Caco-2 (cell line): ENCODE results near the gene CALCOCO1. TPM values are rescaled to one million over a fixed set of nuclear protein-coding genes. Genes with fewer than 3 reads are reported as not detected.
A peak's percentile ranks its signal among the peaks of the same experiment; 100 is the strongest.

Source experiments
- Bru-seq: library from RNA; stranded (reverse); fragments of 400-500 nt; gene quantifications from one replicate; lab custom pipeline; 2021; lab: Mats Ljungman, UMichigan
- BruChase-seq, 2 experiments: library from RNA; stranded (reverse); fragments of 400-500 nt; gene quantifications; one replicate each; lab custom pipeline; 2021; lab: Mats Ljungman, UMichigan
- BruUV-seq: library from RNA; stranded (reverse); fragments of 400-500 nt; replicated peaks from 2 replicates; lab custom pipeline; 2021; lab: Mats Ljungman, UMichigan
- CTCF ChIA-PET: fragments of 300-600 bp; sonication (Branson Sonifier 250); formaldehyde crosslinking; loops from one replicate; lab custom pipeline; 2022; ENCODE audit warnings: antibody characterized with exemption; lab: Charles Lee
- POLR2A ChIA-PET: fragments of 300-600 bp; sonication (Branson Sonifier 250); formaldehyde crosslinking; loops from one replicate; lab custom pipeline; 2022; ENCODE audit warnings: antibody characterized with exemption; lab: Charles Lee
- DNase-seq, 2 experiments: peaks; one replicate each; pipeline versions ENCODE4 v3.0.0 to v3.0.0-alpha.2; 2020 to 2022
- H3K27me3 ChIP-seq: replicated peaks from 2 replicates; pipeline ENCODE4 v1.6.0; 2011; ENCODE audit warnings: low read length; ENCODE audit not compliant: control insufficient read depth, insufficient read depth
- H3K36me3 ChIP-seq: 2 replicates; pipeline ENCODE4 v1.5.1; 2011; ENCODE audit warnings: low read length; ENCODE audit not compliant: control insufficient read depth, insufficient read depth
- H3K4me1 ChIP-seq: fragments of 250-450 bp; sonication (Bioruptor Pico); 2 replicates; pipeline ENCODE4 v1.5.1; 2020; ENCODE audit warnings: mild to moderate bottlenecking
- H3K4me3 ChIP-seq: 2 replicates; pipeline ENCODE4 v1.5.1; 2011; ENCODE audit warnings: low read depth, mild to moderate bottlenecking, control low read depth, low read length
- H3K9me3 ChIP-seq: fragments of 250-450 bp; sonication (Bioruptor Pico); 2 replicates; pipeline ENCODE4 v1.5.1; 2020; ENCODE audit warnings: mild to moderate bottlenecking, moderate library complexity
- H3K27ac Mint-ChIP-seq: one replicate; pipeline ENCODE4 v1.8.0; 2022; ENCODE audit warnings: mixed read lengths; ENCODE audit not compliant: unreplicated experiment
- H3K27me3 Mint-ChIP-seq: one replicate; pipeline ENCODE4 v1.8.0; 2022; ENCODE audit warnings: mixed read lengths; ENCODE audit not compliant: insufficient read depth, unreplicated experiment
- H3K36me3 Mint-ChIP-seq: one replicate; pipeline ENCODE4 v1.8.0; 2022; ENCODE audit warnings: mild to moderate bottlenecking, mixed read lengths; ENCODE audit not compliant: insufficient read depth, unreplicated experiment
- H3K4me1 Mint-ChIP-seq: one replicate; pipeline ENCODE4 v1.8.0; 2022; ENCODE audit warnings: low read depth, mixed read lengths; ENCODE audit not compliant: unreplicated experiment
- H3K4me3 Mint-ChIP-seq: one replicate; pipeline ENCODE4 v1.8.0; 2022; ENCODE audit warnings: mild to moderate bottlenecking, moderate library complexity, mixed read lengths; ENCODE audit not compliant: unreplicated experiment
- H3K9me3 Mint-ChIP-seq: one replicate; pipeline ENCODE4 v1.8.0; 2022; ENCODE audit warnings: mixed read lengths; ENCODE audit not compliant: unreplicated experiment
- CTCF ChIP-seq, 2 experiments: fragments of 200-600 bp in 1 of 2; IDR thresholded peaks; 1 replicate in 1 of 2; 2 replicates in 1 of 2; pipeline versions ENCODE4 v1.5.1 to v1.8.0; 2011 to 2022; ENCODE audit warnings: antibody characterized with exemption in 1 of 2, control low read depth in 1 of 2, inconsistent platforms in 1 of 2, low read depth in 1 of 2, low read length in 1 of 2, mild to moderate bottlenecking in 1 of 2, moderate library complexity in 1 of 2; ENCODE audit not compliant: insufficient read depth in 1 of 2, severe bottlenecking in 1 of 2, unreplicated experiment in 1 of 2
- intact Hi-C: fragments of 100-400 bp; cut with micrococcal nuclease; formaldehyde crosslinking; loops from one replicate; pipeline ENCODE4 v1.10.0; 2022; ENCODE audit not compliant: unreplicated experiment
- long read RNA-seq: library from polyadenylated mRNA; stranded (forward); transcript quantifications from one replicate; pipeline ENCODE4 v2.0.0, GENCODE V29; 2022
- total RNA-seq: library from RNA; stranded (reverse); gene quantifications from 2 replicates; pipeline ENCODE4 v1.2.3, GENCODE V29; 2022

The CALCOCO1 gene
- 19.3 and 21.4 TPM in 2 replicates for total RNA-seq
- Bru-seq, nascent RNA: percentile 50 among the genes with signal in this experiment
- percentile 50 among the genes with signal in this experiment for BruChase-seq, experiment 1, labeled RNA remaining after a 2-hour chase
- percentile 50 among the genes with signal in this experiment for BruChase-seq, experiment 2, labeled RNA remaining after a 6-hour chase
- long read RNA-seq, partial matches to known transcripts: 5 of 11 reads
- long read RNA-seq, other reads (novel, unspliced or antisense): 2 of 11 reads

GRCh38 chr12:53727310-53728041, at the start of gene CALCOCO1:
Gene CALCOCO1 (minus strand): TSS chr12:53727452. CDS start chr12:53725242, 2,210 bp downstream.
- intact Hi-C loops: no loop called here
- Histone ChIP-seq H3K27me3 (no peaks in the 10 kb centered on the region), H3K36me3 (no peaks in the 10 kb centered on the region; the same call in 1 of the 2 replicates), H3K9me3 (no peaks in the 10 kb centered on the region), H3K4me1 (peaks cover 20% of the 10 kb centered on the region), H3K4me3 (peak within 1 kb of the TSS; percentile 57)
- H3K4me3 Mint-ChIP-seq: peak within 1 kb of the TSS; percentile 94
- BruUV-seq: no TSS peak
- POLR2A ChIA-PET: no interaction called here
- no peaks in the 10 kb centered on the region for H3K27me3 Mint-ChIP-seq
- peak; percentile 95 to 96 for DNase-seq
- H3K9me3 Mint-ChIP-seq: no peaks in the 10 kb centered on the region
- peak within 1 kb of the TSS; percentile 99 for H3K27ac Mint-ChIP-seq
- peaks cover 24% of the 10 kb centered on the region for H3K36me3 Mint-ChIP-seq
- peaks cover 11% of the 10 kb centered on the region for H3K4me1 Mint-ChIP-seq
- no peak for TF ChIP-seq CTCF (IDR thresholded peaks at IDR 0.05; ENCODE audit: insufficient read depth in 1 of 2, low read depth in 1 of 2, low read length in 1 of 2, severe bottlenecking in 1 of 2, unreplicated experiment in 1 of 2)
- CTCF ChIA-PET: interaction anchor here (1.1 to 2.2 kb wide), 2 partner anchors 16 to 18 kb away, joined by 5 to 10 read pairs; no protein-coding TSS in a partner anchor

GRCh38 chr12:53776872-53777271, 49.6 kb upstream of the CALCOCO1 start:
- no TSS peak for BruUV-seq
- Mint-ChIP-seq H3K27ac (no peak overlapping the region), H3K4me3 (no peak overlapping the region), H3K4me1 (peaks cover 14% of the 10 kb centered on the region), H3K9me3 (no peaks in the 10 kb centered on the region), H3K36me3 (no peaks in the 10 kb centered on the region), H3K27me3 (peaks cover 6% of the 10 kb centered on the region)
- ChIA-PET POLR2A (no interaction called here), CTCF (interaction anchor here (0.6 kb wide), 1 partner anchor 8 kb away, joined by 3 read pairs; no protein-coding TSS in a partner anchor)
- no peaks in the 10 kb centered on the region for H3K36me3 ChIP-seq
- TF ChIP-seq CTCF (IDR thresholded peaks at IDR 0.05; ENCODE audit: insufficient read depth in 1 of 2, low read depth in 1 of 2, low read length in 1 of 2, severe bottlenecking in 1 of 2, unreplicated experiment in 1 of 2): no peak
- no peak for DNase-seq
- no peaks in the 10 kb centered on the region for H3K4me1 ChIP-seq
- intact Hi-C loops: no loop called here
- no peaks in the 10 kb centered on the region for H3K27me3 ChIP-seq
- no peaks in the 10 kb centered on the region for H3K9me3 ChIP-seq
- H3K4me3 ChIP-seq: no peak overlapping the region

- Histone ChIP-seq H3K4me1 (no peaks in the 10 kb centered on the region), H3K36me3 (no peaks in the 10 kb centered on the region), H3K9me3 (no peaks in the 10 kb centered on the region), H3K27me3 (no peaks in the 10 kb centered on the region), H3K4me3 (no peak overlapping the region)
- ChIA-PET POLR2A (no interaction called here), CTCF (no interaction called here)
- BruUV-seq: no TSS peak
- intact Hi-C loops: no loop called here
- H3K27ac Mint-ChIP-seq: no peak overlapping the region
- no peak for TF ChIP-seq CTCF (IDR thresholded peaks at IDR 0.05; ENCODE audit: insufficient read depth in 1 of 2, low read depth in 1 of 2, low read length in 1 of 2, severe bottlenecking in 1 of 2, unreplicated experiment in 1 of 2)
- H3K9me3 Mint-ChIP-seq: no peaks in the 10 kb centered on the region
- H3K27me3 Mint-ChIP-seq: peaks cover 6% of the 10 kb centered on the region
- no peak overlapping the region for H3K4me3 Mint-ChIP-seq
- no peak for DNase-seq
- H3K4me1 Mint-ChIP-seq: peaks cover 11% of the 10 kb centered on the region
- no peaks in the 10 kb centered on the region for H3K36me3 Mint-ChIP-seq
Measured at GRCh38 chr12:53775478-53776145, 48.4 kb upstream of the CALCOCO1 start.
